ENCODE measurements around the gene CDH22.

DNA sequence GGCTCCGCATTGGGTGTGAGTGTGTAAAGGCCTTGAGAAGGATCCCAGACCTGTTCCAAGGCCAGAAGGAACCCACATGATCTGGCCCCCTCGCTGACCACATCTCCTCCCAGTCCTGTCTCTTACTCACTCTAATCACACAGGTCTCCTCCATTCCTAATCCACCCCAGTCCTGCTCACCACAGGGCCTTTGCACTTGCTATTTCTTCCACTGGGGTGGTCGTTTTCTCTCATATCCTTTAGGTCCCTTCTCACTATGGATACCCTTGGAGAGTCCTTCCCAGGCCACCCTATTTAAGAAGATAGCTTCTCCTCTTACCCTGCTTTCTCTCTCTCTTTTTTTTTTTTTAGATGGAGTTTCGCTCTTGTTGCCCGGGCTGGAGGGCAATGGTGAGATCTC is 124.5 kb downstream of the CDH22 start:
- TF ChIP-seq, protein P1, sequence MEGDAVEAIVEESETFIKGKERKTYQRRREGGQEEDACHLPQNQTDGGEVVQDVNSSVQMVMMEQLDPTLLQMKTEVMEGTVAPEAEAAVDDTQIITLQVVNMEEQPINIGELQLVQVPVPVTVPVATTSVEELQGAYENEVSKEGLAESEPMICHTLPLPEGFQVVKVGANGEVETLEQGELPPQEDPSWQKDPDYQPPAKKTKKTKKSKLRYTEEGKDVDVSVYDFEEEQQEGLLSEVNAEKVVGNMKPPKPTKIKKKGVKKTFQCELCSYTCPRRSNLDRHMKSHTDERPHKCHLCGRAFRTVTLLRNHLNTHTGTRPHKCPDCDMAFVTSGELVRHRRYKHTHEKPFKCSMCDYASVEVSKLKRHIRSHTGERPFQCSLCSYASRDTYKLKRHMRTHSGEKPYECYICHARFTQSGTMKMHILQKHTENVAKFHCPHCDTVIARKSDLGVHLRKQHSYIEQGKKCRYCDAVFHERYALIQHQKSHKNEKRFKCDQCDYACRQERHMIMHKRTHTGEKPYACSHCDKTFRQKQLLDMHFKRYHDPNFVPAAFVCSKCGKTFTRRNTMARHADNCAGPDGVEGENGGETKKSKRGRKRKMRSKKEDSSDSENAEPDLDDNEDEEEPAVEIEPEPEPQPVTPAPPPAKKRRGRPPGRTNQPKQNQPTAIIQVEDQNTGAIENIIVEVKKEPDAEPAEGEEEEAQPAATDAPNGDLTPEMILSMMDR (conservative IDR thresholded peaks at IDR 0.05) = no peak
- no peak for TF ChIP-seq ZFX (IDR thresholded peaks at IDR 0.05)

All from C4-2B (cell line).